ENCODE measurements around the gene CFAP61.

The CFAP61 gene

DNA sequence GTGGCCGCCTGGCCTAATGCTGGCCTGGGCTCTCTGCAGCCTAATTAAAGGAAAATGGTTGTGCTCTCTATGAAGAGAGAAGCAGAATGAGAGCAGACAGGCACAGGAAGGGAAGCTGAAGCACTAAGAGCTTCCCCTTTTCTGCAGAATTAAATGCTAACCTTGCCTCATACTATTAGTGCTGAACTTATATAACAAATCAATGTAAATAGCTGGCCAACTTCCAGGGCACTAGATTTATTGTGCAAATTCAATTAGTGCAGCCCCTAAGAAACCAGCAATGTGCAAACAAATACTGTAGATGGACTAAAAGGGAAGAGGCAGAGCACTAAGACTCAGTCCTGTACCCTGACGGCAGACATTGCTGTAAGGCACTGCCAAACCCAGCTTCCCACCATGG lies 279.5 kb downstream of the CFAP61 start:
- DNase-seq (ENCODE audit: low spot score) (no peak), ATAC-seq (ENCODE audit: low read depth) (no peak)
- H3K27me3 ChIP-seq (ENCODE audit: insufficient read depth, poor library complexity, severe bottlenecking): no peaks in the 10 kb centered on the region
- H3K36me3 ChIP-seq (ENCODE audit: low read depth): no peaks in the 10 kb centered on the region
- H3K9me3 ChIP-seq (ENCODE audit: severe bottlenecking): no peaks in the 10 kb centered on the region
- no peaks in the 10 kb centered on the region for H3K4me1 ChIP-seq (ENCODE audit: insufficient read depth, poor library complexity, severe bottlenecking)
- TF ChIP-seq, protein P1, sequence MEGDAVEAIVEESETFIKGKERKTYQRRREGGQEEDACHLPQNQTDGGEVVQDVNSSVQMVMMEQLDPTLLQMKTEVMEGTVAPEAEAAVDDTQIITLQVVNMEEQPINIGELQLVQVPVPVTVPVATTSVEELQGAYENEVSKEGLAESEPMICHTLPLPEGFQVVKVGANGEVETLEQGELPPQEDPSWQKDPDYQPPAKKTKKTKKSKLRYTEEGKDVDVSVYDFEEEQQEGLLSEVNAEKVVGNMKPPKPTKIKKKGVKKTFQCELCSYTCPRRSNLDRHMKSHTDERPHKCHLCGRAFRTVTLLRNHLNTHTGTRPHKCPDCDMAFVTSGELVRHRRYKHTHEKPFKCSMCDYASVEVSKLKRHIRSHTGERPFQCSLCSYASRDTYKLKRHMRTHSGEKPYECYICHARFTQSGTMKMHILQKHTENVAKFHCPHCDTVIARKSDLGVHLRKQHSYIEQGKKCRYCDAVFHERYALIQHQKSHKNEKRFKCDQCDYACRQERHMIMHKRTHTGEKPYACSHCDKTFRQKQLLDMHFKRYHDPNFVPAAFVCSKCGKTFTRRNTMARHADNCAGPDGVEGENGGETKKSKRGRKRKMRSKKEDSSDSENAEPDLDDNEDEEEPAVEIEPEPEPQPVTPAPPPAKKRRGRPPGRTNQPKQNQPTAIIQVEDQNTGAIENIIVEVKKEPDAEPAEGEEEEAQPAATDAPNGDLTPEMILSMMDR (IDR thresholded peaks at IDR 0.05; ENCODE audit: poor library complexity, severe bottlenecking): no peak
- H3K27ac ChIP-seq (ENCODE audit: poor library complexity, severe bottlenecking): no peak overlapping the region
- no peak overlapping the region for H3K4me3 ChIP-seq (ENCODE audit: severe bottlenecking)

DNA sequence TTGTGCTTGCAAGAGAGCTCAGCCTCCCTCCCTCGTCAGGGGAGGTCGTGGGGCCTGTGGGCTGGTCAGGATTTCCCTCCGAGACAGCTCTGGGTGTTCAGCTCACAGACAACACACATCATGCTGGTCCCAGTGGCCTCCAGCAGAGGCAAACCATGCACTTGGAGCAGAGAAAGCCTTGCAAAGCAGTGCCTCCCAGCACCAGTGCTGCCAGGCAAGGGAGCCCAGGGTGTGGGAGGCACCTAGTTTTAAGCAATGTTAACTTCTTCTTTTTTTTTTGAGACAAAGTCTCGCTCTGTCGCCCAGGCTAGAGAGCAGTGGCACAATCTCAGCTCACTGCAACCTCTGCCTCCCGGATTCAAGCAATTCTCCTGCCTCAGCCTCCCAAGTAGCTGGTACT lies 281.5 kb downstream of the CFAP61 start:
- Histone ChIP-seq H3K27ac (ENCODE audit: poor library complexity, severe bottlenecking) (no peak overlapping the region), H3K27me3 (ENCODE audit: insufficient read depth, poor library complexity, severe bottlenecking) (no peaks in the 10 kb centered on the region), H3K4me3 (ENCODE audit: severe bottlenecking) (no peak overlapping the region), H3K4me1 (ENCODE audit: insufficient read depth, poor library complexity, severe bottlenecking) (no peaks in the 10 kb centered on the region), H3K9me3 (ENCODE audit: severe bottlenecking) (no peaks in the 10 kb centered on the region), H3K36me3 (ENCODE audit: low read depth) (no peaks in the 10 kb centered on the region)
- TF ChIP-seq, protein P1 (IDR thresholded peaks at IDR 0.05; ENCODE audit: poor library complexity, severe bottlenecking): no peak
- DNase-seq (ENCODE audit: low spot score) (no peak), ATAC-seq (ENCODE audit: low read depth) (no peak; the same call in 2 of the 3 replicates)

DNA sequence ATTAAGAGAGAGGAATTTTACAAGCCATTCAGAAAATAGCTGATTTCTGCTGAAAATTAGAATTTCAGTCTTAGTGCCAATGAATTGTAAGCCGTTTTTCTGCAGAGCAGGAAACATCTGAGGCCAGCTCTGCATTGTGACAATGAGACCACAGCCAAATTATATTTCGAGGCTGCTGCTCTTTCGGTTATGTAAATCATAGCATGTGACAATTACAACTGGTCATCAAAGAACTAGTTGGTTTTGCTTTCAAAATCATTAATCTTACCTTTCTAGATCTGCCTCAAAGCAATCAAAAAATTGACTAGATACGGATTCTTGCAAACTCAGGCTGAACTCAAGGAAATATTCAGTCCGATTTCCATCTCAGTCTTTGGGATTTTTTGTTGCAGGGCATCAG lies 282.2 kb downstream of the CFAP61 start:
- no peaks in the 10 kb centered on the region for H3K36me3 ChIP-seq (ENCODE audit: low read depth)
- ATAC-seq (ENCODE audit: low read depth) (no peak), DNase-seq (ENCODE audit: low spot score) (no peak)
- no peak overlapping the region for H3K4me3 ChIP-seq (ENCODE audit: severe bottlenecking)
- H3K27me3 ChIP-seq (ENCODE audit: insufficient read depth, poor library complexity, severe bottlenecking): no peaks in the 10 kb centered on the region
- no peaks in the 10 kb centered on the region for H3K9me3 ChIP-seq (ENCODE audit: severe bottlenecking)
- no peak overlapping the region for H3K27ac ChIP-seq (ENCODE audit: poor library complexity, severe bottlenecking)
- H3K4me1 ChIP-seq (ENCODE audit: insufficient read depth, poor library complexity, severe bottlenecking): no peaks in the 10 kb centered on the region
- TF ChIP-seq, protein P1 (IDR thresholded peaks at IDR 0.05; ENCODE audit: poor library complexity, severe bottlenecking): no peak

DNA sequence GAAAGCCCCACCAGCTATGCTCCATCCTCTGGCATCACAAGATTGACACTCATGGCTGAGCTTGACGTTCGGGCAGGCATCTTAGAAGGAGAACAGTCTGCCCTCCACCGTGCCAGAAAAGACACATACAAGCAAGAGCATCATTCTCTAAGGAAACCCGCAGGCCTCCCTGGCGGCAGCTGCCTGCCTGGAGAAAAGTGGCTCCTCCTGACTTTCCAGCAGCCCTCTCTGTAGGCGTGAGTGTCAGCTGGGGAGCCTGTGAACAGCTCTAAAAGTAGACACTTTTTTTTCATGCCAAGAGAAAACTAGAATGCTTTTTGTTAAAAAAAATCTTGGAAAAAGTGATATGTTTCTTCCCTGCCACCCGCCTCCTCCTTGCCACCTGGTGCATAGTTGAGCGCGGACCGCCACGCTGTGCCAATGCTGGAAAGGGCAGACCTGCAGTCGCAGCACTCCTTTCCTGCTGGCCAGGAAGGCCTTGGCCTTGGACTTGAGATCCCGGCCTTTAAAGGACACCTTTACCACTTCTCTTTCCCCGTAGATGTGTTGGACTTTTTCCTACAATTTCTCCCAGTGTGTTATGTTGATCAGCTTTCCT lies 285.9 kb downstream of the CFAP61 start:
- ATAC-seq (ENCODE audit: low read depth) (no peak), DNase-seq (ENCODE audit: low spot score) (no peak)
- H3K27me3 ChIP-seq (ENCODE audit: insufficient read depth, poor library complexity, severe bottlenecking): peaks cover 7% of the 10 kb centered on the region

DNA sequence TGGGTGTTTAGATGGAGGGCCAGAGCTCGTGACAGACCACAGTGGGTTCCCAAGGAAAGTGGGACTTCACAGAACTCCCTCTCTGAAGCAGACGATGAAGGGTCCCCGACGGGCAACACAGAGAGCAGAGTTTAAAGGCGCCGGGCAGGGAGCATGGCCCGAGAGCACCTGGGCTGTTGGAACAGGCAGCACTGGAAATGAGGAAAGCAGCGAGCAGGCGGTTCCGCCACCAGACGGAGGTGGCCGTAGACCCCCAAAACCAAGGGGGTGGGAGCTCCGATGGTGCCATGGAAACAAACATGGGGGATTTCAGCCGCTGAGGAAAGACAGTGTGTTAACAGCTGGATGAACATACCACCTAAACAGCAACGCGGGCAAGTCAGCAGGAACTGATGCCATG lies 288.1 kb downstream of the CFAP61 start:
- no peak for ATAC-seq (ENCODE audit: low read depth)
- Histone ChIP-seq H3K4me1 (ENCODE audit: insufficient read depth, poor library complexity, severe bottlenecking) (no peaks in the 10 kb centered on the region), H3K27ac (ENCODE audit: poor library complexity, severe bottlenecking) (no peak overlapping the region), H3K27me3 (ENCODE audit: insufficient read depth, poor library complexity, severe bottlenecking) (peaks cover 7% of the 10 kb centered on the region), H3K36me3 (ENCODE audit: low read depth) (no peaks in the 10 kb centered on the region), H3K9me3 (ENCODE audit: severe bottlenecking) (no peaks in the 10 kb centered on the region), H3K4me3 (ENCODE audit: severe bottlenecking) (no peak overlapping the region)
- TF ChIP-seq, protein P1 (IDR thresholded peaks at IDR 0.05; ENCODE audit: poor library complexity, severe bottlenecking): no peak
- no peak for DNase-seq (ENCODE audit: low spot score)

More for the DNA sequence above, 285.9 kb downstream of the CFAP61 start:
- H3K9me3 ChIP-seq (ENCODE audit: severe bottlenecking): no peaks in the 10 kb centered on the region
- H3K27ac ChIP-seq (ENCODE audit: poor library complexity, severe bottlenecking): no peak overlapping the region
- no peaks in the 10 kb centered on the region for H3K4me1 ChIP-seq (ENCODE audit: insufficient read depth, poor library complexity, severe bottlenecking)
- H3K4me3 ChIP-seq (ENCODE audit: severe bottlenecking): no peak overlapping the region
- no peaks in the 10 kb centered on the region for H3K36me3 ChIP-seq (ENCODE audit: low read depth)
- TF ChIP-seq, protein P1 (IDR thresholded peaks at IDR 0.05; ENCODE audit: poor library complexity, severe bottlenecking): no peak
